CD4-positive, alpha-beta T cell treated with Interleukin-17A for 1 hour (primary cell): ENCODE data around the gene PI4KA.
"Not testable (repeated sequence)": the region's sequence is repeated elsewhere in the genome, so short reads cannot be mapped to it uniquely, and the experiment has no call there.

Source experiments
- DNase-seq: peaks from one replicate; pipeline ENCODE4 v3.0.0-alpha.2; 2020

Gene PI4KA

GRCh38 chr22:20858615-20859416 is at the start of gene PI4KA, which contains the start of gene SNAP29:
PI4KA (minus strand) TSS chr22:20858811; CDS start chr22:20858725, 86 bp downstream.
SNAP29 (plus strand) TSS chr22:20859007; CDS start chr22:20859111, 104 bp downstream.
- DNase-seq = peak; percentile 98

GRCh38 chr22:20906387-20906767 is 47.8 kb upstream of the PI4KA start:
- no peak for DNase-seq

GRCh38 chr22:20905415-20906386 is 47.1 kb upstream of the PI4KA start:
- DNase-seq = no peak

- no peak for DNase-seq
Observed at GRCh38 chr22:20904980-20905355, 46.4 kb upstream of the PI4KA start.

- no peak for DNase-seq
Observed at GRCh38 chr22:20904008-20904979, 45.7 kb upstream of the PI4KA start.

- DNase-seq = no peak
Observed at GRCh38 chr22:20903093-20903492, 44.5 kb upstream of the PI4KA start.

GRCh38 chr22:20901093-20902033 is 42.8 kb upstream of the PI4KA start:
- not testable (repeated sequence) for DNase-seq

GRCh38 chr22:20899827-20900423 is 41.3 kb upstream of the PI4KA start:
- no peak for DNase-seq

GRCh38 chr22:20897737-20898136 is 39.1 kb upstream of the PI4KA start:
- DNase-seq = not testable (repeated sequence)

- DNase-seq = no peak
Observed at GRCh38 chr22:20890975-20891374, 32.4 kb upstream of the PI4KA start.

GRCh38 chr22:20889904-20890540 is 31.4 kb upstream of the PI4KA start:
- no peak for DNase-seq

GRCh38 chr22:20889025-20889704 is 30.6 kb upstream of the PI4KA start:
- no peak for DNase-seq

GRCh38 chr22:20887375-20887774 is 28.8 kb upstream of the PI4KA start:
- no peak for DNase-seq

- DNase-seq = peak; percentile 38
Observed at GRCh38 chr22:20885557-20886323, 27.1 kb upstream of the PI4KA start.

- no peak for DNase-seq
Observed at GRCh38 chr22:20885017-20885556, 26.5 kb upstream of the PI4KA start.

- no peak for DNase-seq
Observed at GRCh38 chr22:20884454-20884853, 25.8 kb upstream of the PI4KA start.

GRCh38 chr22:20882855-20883254 is 24.2 kb upstream of the PI4KA start:
- DNase-seq = no peak
